Endothelial cell of umbilical vein (primary cell): ENCODE data around the gene IGFBP4. TPM values are rescaled to one million over a fixed set of nuclear protein-coding genes. Genes with fewer than 3 reads are reported as not detected.

Source experiments
- BruUV-seq: library from RNA; stranded (reverse); fragments of 400-500 nt; replicated peaks from 2 replicates; lab custom pipeline; 2021; lab: Mats Ljungman, UMichigan
- CTCF ChIA-PET: fragments of 300-600, 350-600 bp; sonication (Branson Sonifier 250); formaldehyde crosslinking; loops from one replicate; lab custom pipeline; 2021; ENCODE audit warnings: antibody characterized with exemption, inconsistent platforms; lab: Charles Lee
- POLR2A ChIA-PET: fragments of 300-600, 350-600 bp; sonication (Branson Sonifier 250); formaldehyde crosslinking; loops from one replicate; lab custom pipeline; 2021; ENCODE audit warnings: antibody characterized with exemption, inconsistent platforms; lab: Charles Lee
- DNase-seq: peaks from one replicate; pipeline ENCODE4 v3.0.0-alpha.2; 2011; ENCODE audit warnings: low read depth, low spot score
- FAIRE-seq: peaks from 2 replicates; lab custom pipeline; 2011; peaks lifted over from hg19 to GRCh38; lab: Jason Lieb, UNC
- H2AFZ ChIP-seq: 2 replicates; pipeline ENCODE4 v1.6.0; 2012; ENCODE audit warnings: low read depth, low read length, control low read depth, inconsistent platforms
- H3K27ac ChIP-seq: 2 replicates; pipeline ENCODE4 v1.5.1; 2011; ENCODE audit warnings: low read depth, mild to moderate bottlenecking, control low read depth, low read length, moderate library complexity; ENCODE audit not compliant: insufficient read depth
- H3K27me3 ChIP-seq, 2 experiments: 2 replicates each; pipeline versions ENCODE4 v1.6.0 to v1.6.1; 2011; ENCODE audit warnings: low read length in 2 of 2, mixed read lengths in 1 of 2; ENCODE audit not compliant: control insufficient read depth in 2 of 2, insufficient read depth in 2 of 2
- H3K36me3 ChIP-seq, 2 experiments: 2 replicates in 1 of 2; 3 replicates in 1 of 2; pipeline ENCODE4 v1.5.1; 2011; ENCODE audit warnings: low read length in 2 of 2, mild to moderate bottlenecking in 1 of 2, moderate library complexity in 1 of 2; ENCODE audit not compliant: control insufficient read depth in 2 of 2, insufficient read depth in 2 of 2; ENCODE audit errors: extremely low read depth in 1 of 2
- H3K4me1 ChIP-seq: 3 replicates; pipeline ENCODE4 v1.5.1; 2011; ENCODE audit warnings: mild to moderate bottlenecking, low read length; ENCODE audit not compliant: control insufficient read depth, insufficient read depth; ENCODE audit errors: extremely low read depth
- H3K4me2 ChIP-seq: 2 replicates; pipeline ENCODE4 v1.6.1; 2011; ENCODE audit warnings: low read length, control low read depth, mixed read lengths; ENCODE audit not compliant: insufficient read depth
- H3K4me3 ChIP-seq, 3 experiments: fragments of 200-600 bp in 1 of 3; sonication (generic), shearing (Covaris generic) in 1 of 3; replicated peaks in 1 of 3; 2 replicates each; pipeline ENCODE4 v1.5.1; 2011 to 2016; ENCODE audit warnings: control low read depth in 3 of 3, low read length in 3 of 3, mild to moderate bottlenecking in 2 of 3, inconsistent platforms in 1 of 3, low read depth in 1 of 3, moderate library complexity in 1 of 3; ENCODE audit not compliant: insufficient read depth in 1 of 3
- H3K79me2 ChIP-seq: 2 replicates; pipeline ENCODE4 v1.6.0; 2012; ENCODE audit warnings: low read length, inconsistent platforms; ENCODE audit not compliant: control insufficient read depth, insufficient read depth
- H3K9ac ChIP-seq: replicated peaks from 2 replicates; pipeline ENCODE3; 2011; ENCODE audit warnings: low read length, control low read depth; ENCODE audit not compliant: insufficient read depth; ENCODE audit errors: extremely low read depth
- H3K9me1 ChIP-seq: replicated peaks from 3 replicates; pipeline ENCODE4 v1.6.0; 2011; ENCODE audit warnings: mild to moderate bottlenecking, low read length; ENCODE audit not compliant: control insufficient read depth, insufficient read depth; ENCODE audit errors: extremely low read depth
- H3K9me3 ChIP-seq: replicated peaks from 2 replicates; pipeline ENCODE4 v1.5.1; 2012; ENCODE audit warnings: low read length, inconsistent platforms; ENCODE audit not compliant: control insufficient read depth, insufficient read depth
- H4K20me1 ChIP-seq: replicated peaks from 2 replicates; pipeline ENCODE3; 2011; ENCODE audit warnings: mild to moderate bottlenecking, low read length; ENCODE audit not compliant: control insufficient read depth, insufficient read depth; ENCODE audit errors: extremely low read depth
- FOS ChIP-seq: IDR thresholded peaks from 2 replicates; pipeline ENCODE4 v1.6.1; 2011; ENCODE audit warnings: mild to moderate bottlenecking, low read length, moderate library complexity, borderline replicate concordance; ENCODE audit not compliant: insufficient read depth
- GATA2 ChIP-seq: IDR thresholded peaks from 2 replicates; pipeline ENCODE4 v1.7.0; 2011; ENCODE audit warnings: low read depth, mild to moderate bottlenecking, moderate library complexity, mixed read lengths, low read length; ENCODE audit not compliant: insufficient read length, insufficient read depth
- JUN ChIP-seq: IDR thresholded peaks from 2 replicates; pipeline ENCODE4 v1.6.1; 2011; ENCODE audit warnings: borderline replicate concordance, low read depth; ENCODE audit not compliant: insufficient read length, insufficient read depth
- MYC ChIP-seq: IDR thresholded peaks from one replicate; pipeline ENCODE4 v1.6.1; 2011; ENCODE audit warnings: mild to moderate bottlenecking, low read depth, low read length
- POLR2A ChIP-seq: IDR thresholded peaks from 2 replicates; pipeline ENCODE4 v1.6.1; 2012; ENCODE audit warnings: low read depth, mild to moderate bottlenecking, control low read depth, low read length
- POLR2AphosphoS5 ChIP-seq: IDR thresholded peaks from 2 replicates; pipeline ENCODE4 v1.6.1; 2012; ENCODE audit warnings: low read depth, mild to moderate bottlenecking, control low read depth, low read length, moderate library complexity; ENCODE audit not compliant: insufficient read depth
- dilution Hi-C: fragments of 300-500 bp; cut with MboI; formaldehyde crosslinking; loops from one replicate; pipeline ENCODE4 v1.15.0; 2019; ENCODE audit warnings: low sequenced_read_pairs; ENCODE audit not compliant: extremely low pct_ligation_motif_present
- intact Hi-C: fragments of 100-400 bp; cut with micrococcal nuclease; formaldehyde crosslinking; loops from one replicate; pipeline ENCODE4 v1.10.0; 2022
- polyA plus RNA-seq, 4 experiments: library from polyadenylated mRNA; depleted of rRNA in 3 of 4; stranded (reverse) in 3 of 4; unstranded in 1 of 4; fragments of >200 nt; gene quantifications; 2 replicates each; pipeline versions ENCODE4 v1.2.1 to v1.2.3, GENCODE V29; 2011 to 2012; ENCODE audit warnings: missing spikeins in 1 of 4
- total RNA-seq: library from RNA; stranded (reverse); gene quantifications from 2 replicates; pipeline ENCODE4 v1.2.3, GENCODE V29; 2021
- TF ChIP-seq, protein P1 (sequence below), 2 donors: IDR thresholded peaks; 1 replicate in 1 of 2; 2 replicates in 1 of 2; pipeline ENCODE4 v1.5.1; 2011; ENCODE audit warnings: low read length in 2 of 2, mild to moderate bottlenecking in 2 of 2, moderate library complexity in 2 of 2, control low read depth in 1 of 2, inconsistent platforms in 1 of 2, low read depth in 1 of 2; ENCODE audit not compliant: insufficient read depth in 1 of 2; ENCODE audit errors: extremely low read depth in 1 of 2
- TF ChIP-seq, protein P2 (sequence below): IDR thresholded peaks from 2 replicates; pipeline ENCODE4 v1.6.1; 2011; ENCODE audit not compliant: insufficient read depth, insufficient read length

Gene IGFBP4
- total and polyA plus RNA-seq, 2 donors (not counting 3 experiments of a cell fraction or from before 2014, with no cell fraction given): 377 to 618 TPM

- H3K36me3 ChIP-seq: no peaks in the 10 kb centered on the region
- CTCF ChIA-PET: interaction anchor here (0.7 to 2.4 kb wide), 5 partner anchors 13 to 102 kb away, joined by 3 to 14 read pairs (median 6); no protein-coding TSS in a partner anchor
- no peak for FAIRE-seq
- H2AFZ ChIP-seq: no peak overlapping the region
- no peaks in the 10 kb centered on the region for H3K9me1 ChIP-seq
- BruUV-seq: no TSS peak
- no peaks in the 10 kb centered on the region for H3K4me1 ChIP-seq
- dilution Hi-C loops (no loop called here), intact Hi-C loops (no loop called here)
- H3K9ac ChIP-seq: no peak overlapping the region
- H3K4me3 ChIP-seq: no peak overlapping the region
- H3K9me3 ChIP-seq: no peaks in the 10 kb centered on the region
- POLR2A ChIA-PET: no interaction called here
- H4K20me1 ChIP-seq: no peaks in the 10 kb centered on the region
- TF ChIP-seq FOS (no peak), GATA2 (no peak), POLR2A (no peak), POLR2AphosphoS5 (no peak), MYC (no peak), JUN (no peak)
- TF ChIP-seq, protein P1, sequence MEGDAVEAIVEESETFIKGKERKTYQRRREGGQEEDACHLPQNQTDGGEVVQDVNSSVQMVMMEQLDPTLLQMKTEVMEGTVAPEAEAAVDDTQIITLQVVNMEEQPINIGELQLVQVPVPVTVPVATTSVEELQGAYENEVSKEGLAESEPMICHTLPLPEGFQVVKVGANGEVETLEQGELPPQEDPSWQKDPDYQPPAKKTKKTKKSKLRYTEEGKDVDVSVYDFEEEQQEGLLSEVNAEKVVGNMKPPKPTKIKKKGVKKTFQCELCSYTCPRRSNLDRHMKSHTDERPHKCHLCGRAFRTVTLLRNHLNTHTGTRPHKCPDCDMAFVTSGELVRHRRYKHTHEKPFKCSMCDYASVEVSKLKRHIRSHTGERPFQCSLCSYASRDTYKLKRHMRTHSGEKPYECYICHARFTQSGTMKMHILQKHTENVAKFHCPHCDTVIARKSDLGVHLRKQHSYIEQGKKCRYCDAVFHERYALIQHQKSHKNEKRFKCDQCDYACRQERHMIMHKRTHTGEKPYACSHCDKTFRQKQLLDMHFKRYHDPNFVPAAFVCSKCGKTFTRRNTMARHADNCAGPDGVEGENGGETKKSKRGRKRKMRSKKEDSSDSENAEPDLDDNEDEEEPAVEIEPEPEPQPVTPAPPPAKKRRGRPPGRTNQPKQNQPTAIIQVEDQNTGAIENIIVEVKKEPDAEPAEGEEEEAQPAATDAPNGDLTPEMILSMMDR (IDR thresholded peaks at IDR 0.05; ENCODE audit: extremely low read depth in 1 of 2, insufficient read depth in 1 of 2, low read depth in 1 of 2, low read length in 2 of 2): no peak
- TF ChIP-seq, protein P2, sequence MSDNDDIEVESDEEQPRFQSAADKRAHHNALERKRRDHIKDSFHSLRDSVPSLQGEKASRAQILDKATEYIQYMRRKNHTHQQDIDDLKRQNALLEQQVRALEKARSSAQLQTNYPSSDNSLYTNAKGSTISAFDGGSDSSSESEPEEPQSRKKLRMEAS: no peak
- no peak for DNase-seq
- H3K27ac ChIP-seq: no peak overlapping the region
- peaks cover 0 to 2% of the 10 kb centered on the region in 2 experiments for H3K27me3 ChIP-seq
- no peaks in the 10 kb centered on the region for H3K79me2 ChIP-seq
- H3K4me2 ChIP-seq: no peak overlapping the region
These were observed 12.0 kb upstream of the IGFBP4 start for GRCh38 chr17:40431231-40431602.
